ENCODE measurements around the gene DNAJB8.

DNA sequence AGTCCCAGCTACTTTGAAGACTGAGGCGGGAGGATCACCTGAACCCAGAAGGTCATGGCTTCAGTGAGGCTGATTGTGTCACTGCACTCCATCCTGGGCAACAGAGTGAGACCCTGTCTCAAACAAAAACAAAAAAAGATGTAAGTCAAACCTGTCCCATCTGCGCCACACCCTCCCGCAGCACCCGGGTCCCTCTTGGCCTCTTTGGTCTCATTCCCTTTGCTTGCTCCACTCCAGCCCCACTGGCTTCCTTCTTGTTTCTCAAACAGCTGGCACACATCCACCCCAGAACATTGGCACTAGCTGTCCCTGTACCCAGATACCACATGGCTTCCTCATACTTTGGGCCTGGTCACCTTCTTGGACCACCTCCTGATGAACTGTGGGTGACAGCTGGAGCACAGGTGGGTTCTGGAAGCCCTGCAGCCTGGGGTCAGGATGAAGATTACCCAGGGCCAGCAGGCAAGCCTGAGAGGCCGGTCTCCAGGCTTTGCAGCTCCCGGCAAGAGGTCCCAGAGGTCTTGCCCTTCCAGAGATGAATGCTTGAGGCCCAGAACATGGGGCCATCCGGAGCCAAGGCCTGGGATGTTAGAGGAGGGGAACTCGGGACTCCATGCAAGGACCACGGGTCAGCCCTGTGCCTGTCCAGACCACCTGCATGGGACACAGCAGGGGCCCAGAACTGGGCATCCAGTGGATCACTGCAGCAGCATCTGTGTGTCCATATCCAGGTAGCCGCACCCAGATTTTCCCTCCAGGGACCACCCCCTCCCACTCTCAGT is 37.3 kb upstream of the DNAJB8 start:
- no peak for TF ChIP-seq EZH2 (IDR thresholded peaks at IDR 0.05; ENCODE audit: insufficient read depth, low read length)
- TF ChIP-seq, protein P1, sequence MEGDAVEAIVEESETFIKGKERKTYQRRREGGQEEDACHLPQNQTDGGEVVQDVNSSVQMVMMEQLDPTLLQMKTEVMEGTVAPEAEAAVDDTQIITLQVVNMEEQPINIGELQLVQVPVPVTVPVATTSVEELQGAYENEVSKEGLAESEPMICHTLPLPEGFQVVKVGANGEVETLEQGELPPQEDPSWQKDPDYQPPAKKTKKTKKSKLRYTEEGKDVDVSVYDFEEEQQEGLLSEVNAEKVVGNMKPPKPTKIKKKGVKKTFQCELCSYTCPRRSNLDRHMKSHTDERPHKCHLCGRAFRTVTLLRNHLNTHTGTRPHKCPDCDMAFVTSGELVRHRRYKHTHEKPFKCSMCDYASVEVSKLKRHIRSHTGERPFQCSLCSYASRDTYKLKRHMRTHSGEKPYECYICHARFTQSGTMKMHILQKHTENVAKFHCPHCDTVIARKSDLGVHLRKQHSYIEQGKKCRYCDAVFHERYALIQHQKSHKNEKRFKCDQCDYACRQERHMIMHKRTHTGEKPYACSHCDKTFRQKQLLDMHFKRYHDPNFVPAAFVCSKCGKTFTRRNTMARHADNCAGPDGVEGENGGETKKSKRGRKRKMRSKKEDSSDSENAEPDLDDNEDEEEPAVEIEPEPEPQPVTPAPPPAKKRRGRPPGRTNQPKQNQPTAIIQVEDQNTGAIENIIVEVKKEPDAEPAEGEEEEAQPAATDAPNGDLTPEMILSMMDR (IDR thresholded peaks at IDR 0.05; ENCODE audit: insufficient read depth, low read depth, low read length): no peak
